DMS 273 treated with DMSO at 0.1 percent for 48 hours (cell line): ENCODE measurements around the gene FITM2.

ENCODE experiments used
- DNase-seq: peaks from one replicate; lab custom pipeline; 2025; lab: John Stamatoyannopoulos, UW

The FITM2 gene

DNA sequence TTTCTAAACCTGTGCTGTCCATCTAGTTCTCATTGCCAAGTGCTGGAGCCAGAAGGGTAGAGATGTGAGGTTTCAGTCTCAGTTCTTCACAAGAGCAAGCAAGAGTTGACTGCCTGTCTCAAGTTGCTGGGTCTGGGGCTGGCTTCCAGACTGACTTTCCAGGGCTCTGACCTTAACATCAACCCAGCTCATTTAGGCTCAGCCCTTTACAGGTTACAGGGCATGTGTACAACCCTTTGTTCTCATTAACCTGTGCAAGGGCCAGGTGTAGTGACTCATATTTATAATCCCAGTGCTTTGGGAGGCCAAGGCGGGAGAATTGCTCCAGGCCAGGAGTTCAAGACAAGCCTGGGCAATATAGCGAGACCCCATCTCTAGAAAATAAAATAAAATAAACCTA, 30.6 kb downstream of the FITM2 start:
- no peak for DNase-seq

DNA sequence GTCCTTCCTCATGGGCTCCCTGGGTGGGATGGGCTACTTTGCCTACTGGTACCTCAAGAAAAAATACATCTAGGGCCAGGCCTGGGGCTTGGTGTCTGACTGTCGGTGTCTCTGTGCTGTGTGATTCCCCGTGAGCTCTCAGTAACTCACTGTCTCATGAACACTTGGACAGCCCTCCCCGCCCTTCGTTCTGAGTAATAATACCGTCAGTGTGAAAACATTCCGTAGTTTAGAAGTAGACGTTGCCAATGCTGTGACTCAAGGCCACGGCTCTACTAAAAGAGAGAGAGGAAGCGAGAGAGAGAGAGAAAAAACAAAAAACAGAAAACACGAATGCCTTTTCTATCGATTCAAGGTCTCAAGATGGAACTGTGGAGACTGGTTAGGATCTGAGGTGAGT, 31.8 kb downstream of the FITM2 start:
- no peak for DNase-seq

DNA sequence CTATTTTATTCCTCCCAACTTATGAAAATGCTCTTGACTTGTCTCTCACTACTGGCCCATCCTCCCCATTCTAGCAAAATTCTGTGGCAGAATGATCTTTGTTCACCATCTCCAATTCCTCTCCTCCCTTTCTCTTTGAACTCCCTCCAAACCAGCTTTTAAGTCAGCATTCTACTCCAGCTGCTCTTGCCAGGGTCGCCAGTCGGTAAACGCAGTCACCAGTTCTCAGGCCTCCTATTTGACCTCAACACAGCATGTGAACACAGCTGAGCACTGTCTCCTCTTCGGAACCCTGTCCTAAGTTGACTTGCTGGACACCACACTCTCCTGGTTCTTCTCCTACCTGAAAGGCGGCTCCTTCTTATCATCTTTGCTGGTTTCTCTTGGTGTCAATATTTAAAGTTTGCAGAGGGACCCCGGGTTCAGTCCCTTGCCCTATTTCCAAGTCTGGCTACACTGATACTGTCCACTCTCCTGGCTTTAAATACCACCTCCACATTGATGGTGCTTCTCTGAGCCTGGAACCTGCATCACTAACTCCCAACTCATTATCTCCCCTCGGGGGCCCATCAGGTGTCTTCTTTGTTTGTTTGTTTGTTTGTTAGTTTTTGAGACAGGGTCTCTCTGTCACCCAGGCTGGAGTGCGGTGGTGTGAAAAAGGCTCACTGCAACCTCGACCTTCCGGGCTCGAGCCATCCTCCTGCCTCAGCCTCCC, 36.5 kb downstream of the FITM2 start:
- DNase-seq: no peak

DNA sequence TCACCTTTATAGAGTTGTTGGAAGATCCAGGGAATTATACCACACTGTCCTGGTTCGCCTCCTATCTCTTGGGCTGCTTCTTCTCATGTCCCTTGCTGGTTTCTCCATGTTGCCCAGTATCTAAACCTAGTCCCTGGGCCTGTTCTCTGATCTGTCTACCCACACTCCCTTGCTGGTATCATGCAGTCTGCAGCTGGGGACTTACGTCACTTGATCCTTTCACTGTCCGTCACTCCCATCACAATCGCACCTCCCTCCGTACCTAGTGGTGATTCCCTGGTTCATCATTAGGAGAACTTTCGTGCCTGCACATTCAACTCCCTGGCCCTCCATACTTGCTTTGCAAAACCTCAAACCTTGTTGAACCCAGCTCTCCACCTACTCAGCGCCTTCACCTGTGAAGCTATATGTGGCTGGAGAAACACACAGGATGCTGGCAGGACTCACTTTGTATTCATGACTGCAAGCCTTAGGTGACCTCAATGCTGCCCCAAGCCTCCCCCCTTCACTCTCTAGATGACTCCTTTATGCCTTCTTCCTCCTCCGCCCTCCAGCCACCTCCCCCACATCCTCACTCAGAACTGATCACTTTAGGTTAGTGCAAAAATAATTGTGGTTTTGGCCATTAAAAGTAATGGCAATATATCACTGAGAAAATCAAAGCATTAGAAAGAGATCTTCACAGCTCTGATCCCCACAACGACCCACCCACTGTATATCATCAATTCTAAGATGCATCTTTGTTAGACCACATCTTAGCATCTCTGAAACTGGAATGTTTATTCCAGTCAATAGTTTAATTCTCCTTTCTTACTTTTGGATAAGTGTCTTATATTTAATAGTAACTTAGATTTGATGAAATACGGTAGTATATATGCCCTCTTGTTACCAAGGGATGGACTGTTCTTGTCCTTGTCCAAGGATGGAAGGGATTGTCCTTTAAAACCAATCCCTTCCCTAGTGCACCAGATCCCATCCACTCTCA, 37.5 kb downstream of the FITM2 start:
- DNase-seq: no peak

DNA sequence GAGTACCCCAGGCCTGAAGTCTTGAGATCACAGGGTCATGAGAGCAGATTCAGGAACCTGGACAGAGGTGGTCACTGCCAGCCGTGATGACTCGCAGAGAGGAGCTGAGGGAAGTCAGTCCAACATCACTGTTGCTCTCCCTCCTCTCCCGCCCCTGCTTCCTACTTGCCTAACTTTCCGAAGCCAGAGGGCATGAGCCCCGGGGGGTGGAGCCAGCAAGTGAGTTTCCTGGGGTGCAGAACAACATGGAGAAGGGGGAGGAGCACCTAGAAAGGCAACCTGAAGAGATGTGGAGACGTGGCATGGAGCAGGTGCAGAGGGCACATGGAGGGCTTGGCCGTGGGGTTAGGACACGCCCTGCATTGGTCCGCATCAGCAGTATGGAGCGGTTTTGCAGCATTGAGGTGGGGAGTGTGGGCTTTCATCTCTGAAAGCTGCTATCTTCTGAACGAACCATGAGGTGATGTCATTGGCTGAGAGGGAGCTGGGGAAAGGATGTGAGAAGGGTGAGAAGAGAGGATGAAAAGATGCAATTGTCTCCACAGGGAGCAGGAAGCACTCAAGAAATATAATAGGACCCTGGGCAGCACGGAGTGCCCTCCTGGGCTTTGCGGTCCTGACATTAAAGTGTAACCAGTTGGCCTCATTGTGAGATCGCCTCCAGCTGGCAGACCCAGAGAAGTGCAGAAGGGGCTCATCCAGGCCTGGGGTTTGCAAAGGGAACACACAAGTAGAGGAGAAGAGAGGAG, 38.9 kb downstream of the FITM2 start:
- DNase-seq: no peak

DNA sequence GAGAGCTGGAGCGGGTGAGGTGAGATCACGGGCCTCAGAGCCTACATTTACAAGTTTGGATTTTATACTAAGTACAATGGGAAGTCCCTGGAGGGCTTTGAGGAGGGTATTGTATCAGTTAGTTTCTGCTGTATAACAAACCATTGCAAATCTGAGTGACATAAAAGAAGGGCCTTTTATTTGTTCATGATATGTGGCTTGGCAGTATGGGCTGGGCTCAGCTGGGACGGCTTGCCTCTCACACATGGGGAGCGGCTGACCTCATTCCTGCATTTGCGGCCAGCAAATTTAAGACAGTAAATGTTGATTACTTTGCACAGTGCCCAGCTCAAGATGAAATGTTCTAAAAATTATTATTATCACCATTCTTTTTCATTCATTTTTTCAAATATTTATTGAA, 42.2 kb downstream of the FITM2 start:
- no peak for DNase-seq

DNA sequence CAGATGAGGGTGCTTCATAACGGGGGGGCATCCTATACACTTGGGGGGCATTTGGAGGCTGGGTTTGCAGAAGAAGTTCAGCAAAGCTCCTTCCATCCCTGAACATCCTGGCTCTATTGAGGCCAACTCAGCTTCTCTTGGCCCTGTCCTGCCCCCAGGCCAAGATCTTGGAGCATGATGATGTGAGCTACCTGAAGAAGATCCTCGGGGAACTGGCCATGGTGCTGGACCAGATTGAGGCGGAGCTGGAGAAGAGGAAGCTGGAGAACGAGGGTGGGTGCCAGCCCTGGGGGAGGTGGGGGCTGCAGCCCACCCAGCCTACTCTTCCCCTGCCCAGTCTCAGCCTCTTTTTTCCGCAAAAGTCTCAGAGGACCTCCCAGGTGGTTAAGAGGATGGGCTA, 46.7 kb downstream of the FITM2 start:
- DNase-seq: no peak

DNA sequence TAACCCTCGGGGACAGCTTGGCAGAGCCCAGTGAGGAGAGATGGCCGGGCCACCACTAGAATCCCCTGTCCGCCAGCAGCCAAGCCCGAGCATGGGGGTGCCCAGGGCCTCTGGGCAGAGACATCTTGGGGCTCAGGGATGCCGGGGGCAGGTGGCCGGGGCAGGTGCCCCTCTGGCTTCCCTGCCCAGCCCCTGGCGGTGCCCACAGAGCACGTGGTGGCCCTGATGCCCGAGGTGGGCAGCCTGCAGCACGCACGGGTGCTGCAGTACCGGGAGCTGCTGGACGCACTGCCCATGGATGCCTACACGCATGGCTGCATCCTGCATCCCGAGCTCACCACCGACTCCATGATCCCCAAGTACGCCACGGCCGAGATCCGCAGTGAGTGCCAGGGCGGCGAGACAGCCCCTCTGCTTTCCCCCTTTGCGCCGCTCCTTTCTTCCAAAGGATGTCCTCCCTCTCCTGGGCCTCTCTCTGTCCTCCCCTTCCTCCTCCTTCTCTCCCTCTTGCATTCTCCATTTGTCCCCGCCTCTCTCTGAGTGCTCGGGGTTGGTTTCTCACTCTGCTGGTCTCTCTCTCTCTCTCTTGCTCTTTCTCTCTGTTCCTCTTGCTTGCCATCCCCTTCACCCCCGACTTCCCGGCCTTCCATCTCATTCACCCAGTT, 52.6 kb downstream of the FITM2 start:
- no peak for DNase-seq

DNA sequence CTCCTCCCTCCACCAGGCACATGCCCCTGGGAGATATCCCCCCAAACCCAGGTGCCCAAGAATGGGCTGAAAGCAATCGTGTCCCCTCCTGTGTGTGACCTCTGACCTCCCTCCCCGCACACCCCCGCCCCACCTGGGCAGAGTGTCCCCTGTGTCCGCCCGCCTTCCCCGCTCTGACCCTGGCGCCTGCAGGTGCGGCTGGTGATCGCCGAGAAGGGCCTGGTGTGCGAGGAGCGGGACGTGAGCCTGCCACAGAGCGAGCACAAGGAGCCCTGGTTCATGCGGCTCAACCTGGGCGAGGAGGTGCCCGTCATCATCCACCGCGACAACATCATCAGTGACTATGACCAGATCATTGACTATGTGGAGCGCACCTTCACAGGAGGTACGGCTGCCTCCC, 54.0 kb downstream of the FITM2 start:
- DNase-seq: no peak

DNA sequence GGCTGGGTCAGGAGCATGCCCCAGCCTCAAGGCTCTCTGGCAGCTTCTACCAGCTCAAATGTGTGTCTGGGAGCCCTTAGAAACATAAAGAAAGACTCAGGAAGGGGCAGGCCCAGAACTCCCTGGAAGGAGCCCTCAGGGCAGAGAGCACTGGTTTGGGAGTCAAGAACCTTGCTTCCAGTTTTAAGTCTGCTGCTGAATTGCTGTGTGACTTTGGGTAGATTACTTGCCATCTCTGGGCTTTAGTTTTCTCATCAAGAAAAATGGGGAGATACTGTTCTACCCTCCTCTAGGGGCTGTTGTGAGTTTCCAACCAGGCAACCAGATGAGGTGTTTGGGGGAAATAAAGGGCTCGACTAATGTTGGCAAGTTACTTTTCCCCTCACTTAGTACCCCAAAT, 55.1 kb downstream of the FITM2 start:
- no peak for DNase-seq

DNA sequence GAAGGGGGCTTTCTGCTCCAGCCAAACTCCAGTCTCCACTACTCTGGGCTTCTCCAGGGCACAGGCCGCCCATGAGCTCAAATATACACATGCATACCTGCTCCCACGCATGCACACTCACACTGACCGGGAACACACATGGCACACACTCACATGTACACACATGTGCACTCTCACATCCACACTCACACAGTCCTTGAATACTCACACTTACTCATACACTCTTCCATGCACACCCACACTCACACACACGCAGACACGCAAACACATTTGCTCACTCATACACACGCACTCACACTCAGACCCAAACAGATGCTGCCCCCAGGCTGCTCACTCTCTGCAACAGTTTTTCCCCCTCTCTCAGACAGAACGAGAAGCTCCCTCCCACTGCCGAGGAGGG, 56.9 kb downstream of the FITM2 start:
- DNase-seq: no peak

DNA sequence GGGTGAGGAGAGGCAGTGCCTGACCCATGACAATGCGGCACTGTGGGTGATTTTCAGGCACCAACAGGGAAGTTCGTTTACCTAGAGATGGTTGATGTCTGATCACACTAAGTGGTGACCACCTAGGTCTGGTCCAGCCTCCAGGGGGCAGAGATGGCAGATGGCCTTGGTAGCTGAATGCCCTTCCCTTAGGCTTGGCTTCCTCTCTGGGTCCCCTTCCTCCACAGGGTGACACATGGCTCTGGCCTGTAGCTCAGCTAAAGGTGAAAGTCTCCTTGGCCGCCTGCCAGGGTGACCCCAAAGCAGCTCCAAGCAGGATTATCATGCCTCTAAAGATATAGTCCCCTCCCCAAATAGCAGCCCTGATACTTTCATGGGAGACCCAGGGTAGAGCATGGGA, 57.5 kb downstream of the FITM2 start:
- no peak for DNase-seq
